Stimulated activated naive CD4-positive, alpha-beta T cell treated with Interleukin-2 at 50 U/mL for 16 hours (primary cell): ENCODE data around the gene PRRX2.
"Not testable (repeated sequence)": the region's sequence is repeated elsewhere in the genome, so short reads cannot be mapped to it uniquely, and the experiment has no call there.

Source experiments
- DNase-seq: peaks from one replicate; lab custom pipeline; 2025; lab: John Stamatoyannopoulos, UW

The PRRX2 gene

DNA sequence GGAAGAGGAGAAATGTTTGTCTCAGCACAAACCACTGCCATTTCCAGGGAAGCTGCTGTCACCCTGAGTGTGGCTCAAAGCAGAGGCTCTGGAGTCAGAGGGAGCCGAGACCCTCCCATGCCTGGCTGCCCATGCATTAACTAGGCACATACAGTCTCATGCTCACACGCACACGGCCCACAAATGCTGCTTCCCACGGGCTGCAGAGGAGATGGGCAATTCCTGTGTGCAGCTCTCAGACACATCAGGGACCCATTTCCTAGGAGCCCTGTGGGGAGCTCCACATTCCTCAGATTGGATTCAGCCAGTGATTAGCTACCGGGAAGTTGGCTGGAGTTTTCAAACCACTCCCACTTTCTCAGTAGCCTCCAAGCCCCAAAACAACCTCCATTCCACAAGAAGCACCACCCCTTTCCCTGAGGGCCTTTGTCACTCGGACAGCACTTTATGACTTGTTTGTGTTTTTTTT is 96.5 kb downstream of the PRRX2 start:
- DNase-seq: no peak

DNA sequence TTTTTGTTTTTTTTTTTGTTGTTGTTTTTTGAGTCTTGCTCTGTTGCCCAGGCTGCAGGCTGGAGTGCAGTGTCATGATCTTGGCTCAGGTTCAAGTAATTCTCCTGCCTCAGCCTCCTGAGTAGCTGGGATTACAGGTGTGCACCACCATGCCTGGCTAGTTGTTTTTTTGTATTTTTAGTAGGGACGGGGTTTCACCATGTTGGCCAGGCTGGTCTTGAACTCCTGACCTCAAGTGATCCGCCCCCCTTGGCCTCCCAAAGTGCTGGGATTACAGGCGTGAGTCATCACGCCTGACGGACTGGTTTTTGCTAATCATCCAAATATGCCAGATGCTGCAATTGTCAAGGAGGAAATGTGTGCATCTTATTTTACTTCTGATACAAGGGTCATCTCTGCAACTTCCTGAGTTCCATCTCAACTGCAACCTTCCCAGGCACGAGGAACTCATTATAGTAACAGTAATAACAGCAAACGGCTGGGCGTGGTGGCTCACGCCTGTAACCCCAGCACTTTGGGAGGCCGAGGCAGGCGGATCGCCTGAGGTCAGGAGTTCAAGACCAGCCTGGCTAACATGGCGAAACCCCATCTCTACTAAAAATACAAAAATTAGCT is 97.0 kb downstream of the PRRX2 start:
- DNase-seq: not testable (repeated sequence)

DNA sequence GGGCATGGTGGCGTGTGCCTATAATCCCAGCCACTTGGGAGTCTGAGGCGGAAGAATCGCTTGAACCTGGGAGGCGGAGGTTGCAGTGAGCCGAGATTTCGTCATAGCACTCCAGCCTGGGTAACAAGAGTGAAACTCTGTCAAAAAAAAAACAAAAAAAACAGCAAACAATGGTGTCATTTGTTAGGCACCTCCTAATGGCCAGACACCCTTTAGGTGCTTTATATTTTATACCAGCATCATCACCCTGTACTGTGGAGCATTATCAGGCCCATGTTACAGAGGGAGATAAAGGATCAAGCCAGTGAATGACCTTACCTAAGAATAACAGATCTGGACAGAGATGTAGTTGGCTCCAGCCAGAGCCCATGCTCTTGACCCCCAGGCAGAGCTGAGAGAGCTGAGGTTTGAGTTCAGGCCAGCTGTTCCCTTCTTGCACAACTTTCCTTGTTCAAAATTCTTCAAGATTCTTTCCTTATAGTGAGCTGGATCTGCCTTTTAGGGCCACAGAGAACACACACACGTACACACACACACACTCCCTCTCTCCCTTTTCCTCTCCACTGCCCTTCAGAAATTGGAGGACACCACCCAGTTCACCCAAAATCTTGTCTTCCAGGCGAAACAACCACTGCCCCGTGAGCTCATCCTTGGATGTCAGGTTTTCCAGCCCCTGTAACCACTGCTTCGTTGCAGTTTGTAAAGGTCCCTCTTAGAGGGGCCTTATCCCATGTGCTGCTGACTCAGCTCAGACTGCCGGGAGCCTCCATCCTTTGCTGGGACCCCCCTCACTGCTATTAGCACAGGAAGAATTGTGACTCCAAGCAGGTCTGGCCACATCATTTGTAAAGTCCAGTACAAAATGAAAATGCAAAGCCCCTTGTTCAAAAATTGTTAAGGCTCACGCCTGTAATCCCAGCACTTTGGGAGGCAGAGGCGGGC is 97.8 kb downstream of the PRRX2 start:
- DNase-seq: no peak

DNA sequence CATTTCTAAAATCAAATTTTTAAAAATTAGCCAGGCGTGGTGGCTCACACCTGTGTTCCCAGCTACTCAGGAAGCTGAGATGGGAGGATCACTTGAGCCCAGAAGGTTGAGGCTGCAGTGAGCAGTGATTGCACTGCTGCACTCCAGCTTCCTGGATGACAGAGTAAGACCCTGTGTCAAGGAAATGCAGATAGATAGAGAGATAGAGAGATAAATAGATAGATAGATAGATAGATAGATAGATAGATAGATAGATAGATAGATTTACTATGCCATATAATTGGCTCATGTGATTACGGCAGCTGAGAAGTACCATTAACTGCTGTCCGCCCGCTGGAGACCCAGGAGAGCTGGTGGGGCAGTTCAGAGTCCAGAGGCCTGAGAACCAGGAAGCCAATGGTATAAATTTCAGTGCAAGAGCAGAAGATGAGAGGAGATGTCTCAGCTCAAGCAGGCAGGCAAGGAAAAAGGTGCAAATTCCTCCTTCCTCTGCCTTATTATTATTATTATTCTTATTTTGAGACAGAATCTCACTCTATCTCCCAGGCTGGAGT is 100.4 kb downstream of the PRRX2 start:
- no peak for DNase-seq

- DNase-seq: no peak
These were observed 103.0 kb downstream of the PRRX2 start for GRCh38 chr9:129768486-129768885.

- DNase-seq: no peak
These were observed 104.2 kb downstream of the PRRX2 start for GRCh38 chr9:129769669-129770068.

- DNase-seq: no peak
These were observed 105.3 kb downstream of the PRRX2 start for GRCh38 chr9:129770741-129771140.
